ENCODE measurements around the gene TNPO3. TPM values are rescaled to one million over a fixed set of nuclear protein-coding genes. Genes with fewer than 3 reads are reported as not detected.
A peak's percentile ranks its signal among the peaks of the same experiment; 100 is the strongest.

Gene TNPO3
- total RNA-seq, 1 donor from 2014 or later, result 32.6 TPM

- no peak for TF ChIP-seq CTCF (IDR thresholded peaks at IDR 0.05; ENCODE audit: borderline replicate concordance)
- H3K9me3 ChIP-seq (replicated peaks), result no peaks in the 10 kb centered on the region
- H3K27ac ChIP-seq (replicated peaks), result no peak overlapping the region
- intact Hi-C loops (cut with micrococcal nuclease), result no loop called here
- peaks cover 30% of the 10 kb centered on the region for H3K36me3 ChIP-seq
- no peaks in the 10 kb centered on the region for H3K4me1 ChIP-seq
- H3K4me3 ChIP-seq, result no peak overlapping the region
- DNase-seq, result no peak
- peaks cover 15% of the 10 kb centered on the region for H3K27me3 ChIP-seq (ENCODE audit: low read depth)
Observed at GRCh38 chr7:128948976-128949760, 105.7 kb downstream of the TNPO3 start.

- no peaks in the 10 kb centered on the region for H3K9me3 ChIP-seq (replicated peaks)
- no peak overlapping the region for H3K4me3 ChIP-seq
- no peaks in the 10 kb centered on the region for H3K4me1 ChIP-seq
- TF ChIP-seq CTCF (IDR thresholded peaks at IDR 0.05; ENCODE audit: borderline replicate concordance), result no peak
- DNase-seq, result no peak
- H3K27ac ChIP-seq (replicated peaks), result no peak overlapping the region
- peaks cover 18% of the 10 kb centered on the region for H3K27me3 ChIP-seq (ENCODE audit: low read depth)
- peaks cover 23% of the 10 kb centered on the region for H3K36me3 ChIP-seq
- intact Hi-C loops (cut with micrococcal nuclease), result no loop called here
Observed at GRCh38 chr7:128948312-128948973, 106.5 kb downstream of the TNPO3 start.

GRCh38 chr7:128947854-128948253, 107.1 kb downstream of the TNPO3 start:
- H3K27ac ChIP-seq (replicated peaks), result no peak overlapping the region
- intact Hi-C loops (cut with micrococcal nuclease), result no loop called here
- H3K9me3 ChIP-seq (replicated peaks), result no peaks in the 10 kb centered on the region
- peaks cover 17% of the 10 kb centered on the region for H3K36me3 ChIP-seq
- peaks cover 24% of the 10 kb centered on the region for H3K27me3 ChIP-seq (ENCODE audit: low read depth)
- no peaks in the 10 kb centered on the region for H3K4me1 ChIP-seq
- no peak overlapping the region for H3K4me3 ChIP-seq
- no peak for DNase-seq
- no peak for TF ChIP-seq CTCF (IDR thresholded peaks at IDR 0.05; ENCODE audit: borderline replicate concordance)

- DNase-seq, result no peak
- Histone ChIP-seq H3K36me3 (peaks cover 10% of the 10 kb centered on the region), H3K27me3 (ENCODE audit: low read depth) (peaks cover 29% of the 10 kb centered on the region), H3K4me3 (no peak overlapping the region), H3K9me3 (replicated peaks) (no peaks in the 10 kb centered on the region), H3K4me1 (no peaks in the 10 kb centered on the region), H3K27ac (replicated peaks) (no peak overlapping the region)
- peak; percentile 13 for TF ChIP-seq CTCF (IDR thresholded peaks at IDR 0.05; ENCODE audit: borderline replicate concordance)
- intact Hi-C loops (cut with micrococcal nuclease), result no loop called here
Observed at GRCh38 chr7:128946936-128947830, 107.7 kb downstream of the TNPO3 start.

GRCh38 chr7:128945668-128946366, 109.1 kb downstream of the TNPO3 start:
- H3K36me3 ChIP-seq, result no peaks in the 10 kb centered on the region
- no peaks in the 10 kb centered on the region for H3K4me1 ChIP-seq
- TF ChIP-seq CTCF (IDR thresholded peaks at IDR 0.05; ENCODE audit: borderline replicate concordance), result no peak
- peaks cover 43% of the 10 kb centered on the region for H3K27me3 ChIP-seq (ENCODE audit: low read depth)
- no peak overlapping the region for H3K4me3 ChIP-seq
- H3K9me3 ChIP-seq (replicated peaks), result no peaks in the 10 kb centered on the region
- H3K27ac ChIP-seq (replicated peaks), result no peak overlapping the region
- intact Hi-C loops (cut with micrococcal nuclease), result no loop called here
- DNase-seq, result no peak
